ENCODE measurements around the gene ZKSCAN4. TPM values are rescaled to one million over a fixed set of nuclear protein-coding genes. Genes with fewer than 3 reads are reported as not detected.

Gene ZKSCAN4
- total RNA-seq, 2 experiments from 2014 or later, result 3.5 to 3.6 TPM

GRCh38 chr6:28209753-28210535, 42.1 kb downstream of the ZKSCAN4 start:
- H3K27me3 Mint-ChIP-seq, result peaks cover 77% of the 10 kb centered on the region
- intact Hi-C loops (cut with micrococcal nuclease), result loop anchor here (5.0 kb wide), 1 partner anchor 63 kb away; no protein-coding TSS in a partner anchor
- peaks cover 5% of the 10 kb centered on the region for H3K9me3 Mint-ChIP-seq
- no peak for TF ChIP-seq CTCF (IDR thresholded peaks at IDR 0.05)
- no peak overlapping the region for H3K27ac Mint-ChIP-seq
- H3K4me3 Mint-ChIP-seq, result no peak overlapping the region
- H3K36me3 Mint-ChIP-seq (ENCODE audit: low read depth), result peaks cover 6% of the 10 kb centered on the region
- peaks cover 24% of the 10 kb centered on the region for H3K4me1 Mint-ChIP-seq (ENCODE audit: low read depth)
- ChIA-PET CTCF (no interaction called here), POLR2A (no interaction called here)
- DNase-seq, result no peak
- ATAC-seq, result no peak

- Mint-ChIP-seq H3K9me3 (peaks cover 5% of the 10 kb centered on the region), H3K27ac (no peak overlapping the region), H3K4me1 (ENCODE audit: low read depth) (peaks cover 24% of the 10 kb centered on the region), H3K4me3 (peak overlapping the region; percentile 76), H3K36me3 (ENCODE audit: low read depth) (peaks cover 6% of the 10 kb centered on the region), H3K27me3 (peaks cover 75% of the 10 kb centered on the region)
- intact Hi-C loops (cut with micrococcal nuclease), result loop anchor here (5.0 kb wide), 1 partner anchor 61 kb away; no protein-coding TSS in a partner anchor
- ChIA-PET POLR2A (interaction anchor here (1.0 kb wide), 1 partner anchor 26 kb away, joined by 3 read pairs; no protein-coding TSS in a partner anchor), CTCF (interaction anchor here (0.8 to 1.2 kb wide), 2 partner anchors 12 to 148 kb away, joined by 3 read pairs; no protein-coding TSS in a partner anchor)
- TF ChIP-seq CTCF (IDR thresholded peaks at IDR 0.05), result no peak
- no peak for DNase-seq
- no peak for ATAC-seq
Measured at GRCh38 chr6:28208111-28208659, 43.9 kb downstream of the ZKSCAN4 start.

- TF ChIP-seq CTCF (IDR thresholded peaks at IDR 0.05), result no peak
- H3K4me3 Mint-ChIP-seq, result peak overlapping the region; percentile 76
- H3K9me3 Mint-ChIP-seq, result peaks cover 5% of the 10 kb centered on the region
- DNase-seq, result peak; percentile 61
- intact Hi-C loops (cut with micrococcal nuclease), result loop anchor here (5.0 kb wide), 1 partner anchor 60 kb away; no protein-coding TSS in a partner anchor
- no peak overlapping the region for H3K27ac Mint-ChIP-seq
- peaks cover 6% of the 10 kb centered on the region for H3K36me3 Mint-ChIP-seq (ENCODE audit: low read depth)
- H3K27me3 Mint-ChIP-seq, result peaks cover 69% of the 10 kb centered on the region
- ATAC-seq, result peak; percentile 71
- ChIA-PET POLR2A (interaction anchor here (1.0 kb wide), 1 partner anchor 25 kb away, joined by 3 read pairs; no protein-coding TSS in a partner anchor), CTCF (interaction anchor here (0.8 to 1.2 kb wide), 2 partner anchors 13 to 148 kb away, joined by 3 read pairs; no protein-coding TSS in a partner anchor)
- H3K4me1 Mint-ChIP-seq (ENCODE audit: low read depth), result peaks cover 20% of the 10 kb centered on the region
Measured at GRCh38 chr6:28207510-28208110, 44.5 kb downstream of the ZKSCAN4 start.

- peaks cover 6% of the 10 kb centered on the region for H3K36me3 Mint-ChIP-seq (ENCODE audit: low read depth)
- peak overlapping the region; percentile 76 for H3K4me3 Mint-ChIP-seq
- no peak overlapping the region for H3K27ac Mint-ChIP-seq
- ATAC-seq, result no peak
- peaks cover 17% of the 10 kb centered on the region for H3K4me1 Mint-ChIP-seq (ENCODE audit: low read depth)
- TF ChIP-seq CTCF (IDR thresholded peaks at IDR 0.05), result no peak
- intact Hi-C loops (cut with micrococcal nuclease), result loop anchor here (5.0 kb wide), 1 partner anchor 60 kb away; no protein-coding TSS in a partner anchor
- POLR2A ChIA-PET, result interaction anchor here (1.3 kb wide), 1 partner anchor 11 kb away, joined by 3 read pairs; no protein-coding TSS in a partner anchor
- H3K9me3 Mint-ChIP-seq, result peaks cover 7% of the 10 kb centered on the region
- CTCF ChIA-PET, result no interaction called here
- DNase-seq, result peak; percentile 24
- H3K27me3 Mint-ChIP-seq, result peaks cover 64% of the 10 kb centered on the region
Measured at GRCh38 chr6:28206928-28207509, 45.0 kb downstream of the ZKSCAN4 start.
